Measurements from ENCODE around the gene MYMX.

Gene MYMX

GRCh38 chr6:44237813-44238433 is 21.2 kb downstream of the MYMX start:
- 0 out of 2 replicates have a peak, but pooled peaks have one; percentile 44 for TF ChIP-seq ESRRG (CRISPR knock-in tag; IDR thresholded peaks at IDR 0.05)
- no peak for TF ChIP-seq RARB (CRISPR knock-in tag; IDR thresholded peaks at IDR 0.05)
- no peak for TF ChIP-seq TCF4 (CRISPR knock-in tag; IDR thresholded peaks at IDR 0.05; ENCODE audit: borderline replicate concordance)
- TF ChIP-seq PATZ1 (CRISPR knock-in tag; IDR thresholded peaks at IDR 0.05; ENCODE audit: borderline replicate concordance) = no peak
- TF ChIP-seq ZFP30 (CRISPR knock-in tag; IDR thresholded peaks at IDR 0.05) = no peak
- no peak for TF ChIP-seq CSRNP3 (CRISPR knock-in tag; IDR thresholded peaks at IDR 0.05)
- 0 out of 2 replicates have a peak, but pooled peaks have one; percentile 27 for TF ChIP-seq SNAI2 (CRISPR knock-in tag; IDR thresholded peaks at IDR 0.05)
- peak; percentile 70 for TF ChIP-seq ZFP3 (CRISPR knock-in tag; IDR thresholded peaks at IDR 0.05)
- no peak for TF ChIP-seq ZC3H10 (CRISPR knock-in tag; IDR thresholded peaks at IDR 0.05)
- no peak for TF ChIP-seq CSDC2 (CRISPR knock-in tag; IDR thresholded peaks at IDR 0.05)
- peak; percentile 78 for ATAC-seq

GRCh38 chr6:44238687-44239350 is 22.1 kb downstream of the MYMX start:
- no peak for TF ChIP-seq TOX (CRISPR knock-in tag; IDR thresholded peaks at IDR 0.05; ENCODE audit: borderline replicate concordance)
- no peak for TF ChIP-seq RARB (CRISPR knock-in tag; IDR thresholded peaks at IDR 0.05)
- TF ChIP-seq ESRRG (CRISPR knock-in tag; IDR thresholded peaks at IDR 0.05) = no peak
- TF ChIP-seq CSDC2 (CRISPR knock-in tag; IDR thresholded peaks at IDR 0.05) = no peak
- TF ChIP-seq ZFP3 (CRISPR knock-in tag; IDR thresholded peaks at IDR 0.05) = no peak
- ATAC-seq = no peak

- no peak for ATAC-seq
- TF ChIP-seq TOX (CRISPR knock-in tag; IDR thresholded peaks at IDR 0.05; ENCODE audit: borderline replicate concordance) = no peak
These were observed 26.6 kb downstream of the MYMX start for GRCh38 chr6:44243345-44243744.

GRCh38 chr6:44245391-44245911 is 28.7 kb downstream of the MYMX start:
- no peak for ATAC-seq
- TF ChIP-seq ZNF70 (CRISPR knock-in tag; IDR thresholded peaks at IDR 0.05) (no peak), ESRRG (CRISPR knock-in tag; IDR thresholded peaks at IDR 0.05) (no peak), CSRNP3 (CRISPR knock-in tag; IDR thresholded peaks at IDR 0.05) (no peak), ARNTL (CRISPR knock-in tag; IDR thresholded peaks at IDR 0.05; ENCODE audit: borderline replicate concordance, low read depth) (no peak), RARB (CRISPR knock-in tag; IDR thresholded peaks at IDR 0.05) (no peak), POU6F1 (CRISPR knock-in tag; IDR thresholded peaks at IDR 0.05; ENCODE audit: borderline replicate concordance, low read depth) (no peak), PPARA (CRISPR knock-in tag; IDR thresholded peaks at IDR 0.05; ENCODE audit: borderline replicate concordance) (no peak), GLIS3 (CRISPR knock-in tag; IDR thresholded peaks at IDR 0.05) (no peak), CREB5 (CRISPR knock-in tag; IDR thresholded peaks at IDR 0.05; ENCODE audit: low read depth) (no peak), TSHZ2 (CRISPR knock-in tag; IDR thresholded peaks at IDR 0.05) (no peak)
